ENCODE measurements around the gene TYROBP.

The TYROBP gene

DNA sequence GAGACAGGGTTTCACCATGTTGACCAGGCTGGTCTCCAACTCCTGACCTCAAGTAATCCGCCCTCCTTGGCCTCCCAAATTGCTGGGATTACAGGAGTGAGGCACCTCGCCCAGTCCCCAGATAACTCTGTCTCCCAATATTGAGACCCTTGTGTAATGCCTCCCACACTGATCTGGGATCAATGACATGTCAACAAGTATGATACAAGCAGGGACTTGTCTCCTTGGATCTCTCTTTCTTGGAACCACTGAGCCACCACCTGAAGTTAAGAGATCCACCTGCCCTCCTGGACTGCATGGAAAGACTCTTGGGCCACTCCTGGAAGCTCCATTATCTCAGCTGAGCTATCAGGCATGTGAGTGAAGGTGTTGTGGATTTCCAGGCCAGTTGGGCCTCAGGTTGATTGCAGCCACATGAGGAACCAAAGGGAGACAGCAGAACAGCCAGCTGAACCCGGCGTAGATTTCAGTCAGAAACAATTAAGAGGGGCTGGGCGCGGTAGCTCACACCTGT, 22.8 kb downstream of the TYROBP start:
- no peak for TF ChIP-seq POLR2A (IDR thresholded peaks at IDR 0.05; ENCODE audit: low read depth, low read length)
- no peak for DNase-seq (ENCODE audit: insufficient read length, low spot score)
- no peak for FAIRE-seq

DNA sequence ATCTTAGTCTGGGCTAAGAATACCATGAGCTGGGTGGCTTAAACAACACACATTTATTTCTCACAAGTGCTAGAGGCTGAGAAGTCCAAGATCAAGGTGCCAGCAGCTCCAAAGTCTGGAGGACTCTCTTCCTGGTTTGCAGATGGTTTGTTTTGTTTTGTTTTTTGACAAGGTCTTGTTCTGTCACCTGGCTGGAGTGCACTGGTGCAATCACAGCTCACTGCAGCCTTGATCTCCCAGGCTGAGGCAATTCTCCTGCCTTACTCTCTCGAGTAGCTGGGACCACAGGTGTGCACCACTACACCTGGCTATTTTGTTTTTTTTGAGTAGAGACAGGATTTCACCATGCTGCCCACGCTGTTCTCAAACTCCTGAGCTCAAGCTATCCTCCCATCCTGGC, 24.2 kb downstream of the TYROBP start:
- no peak for TF ChIP-seq POLR2A (IDR thresholded peaks at IDR 0.05; ENCODE audit: low read depth, low read length)
- DNase-seq (ENCODE audit: insufficient read length, low spot score) = no peak
- no peak for FAIRE-seq

GRCh38 chr19:35882114-35882832, 25.8 kb downstream of the TYROBP start:
- peak; percentile 70 for DNase-seq (ENCODE audit: insufficient read length, low spot score)
- FAIRE-seq = no peak
- TF ChIP-seq POLR2A (IDR thresholded peaks at IDR 0.05; ENCODE audit: low read depth, low read length) = no peak

- peak; percentile 96 for DNase-seq (ENCODE audit: insufficient read length, low spot score)
- TF ChIP-seq POLR2A (IDR thresholded peaks at IDR 0.05; ENCODE audit: low read depth, low read length) = no peak
- FAIRE-seq = peak; percentile 58
Measured at GRCh38 chr19:35879770-35880317, 28.3 kb downstream of the TYROBP start.

GRCh38 chr19:35879068-35879467, 29.0 kb downstream of the TYROBP start:
- FAIRE-seq (no peak), DNase-seq (ENCODE audit: insufficient read length, low spot score) (no peak)
- TF ChIP-seq POLR2A (IDR thresholded peaks at IDR 0.05; ENCODE audit: low read depth, low read length) = no peak

DNA sequence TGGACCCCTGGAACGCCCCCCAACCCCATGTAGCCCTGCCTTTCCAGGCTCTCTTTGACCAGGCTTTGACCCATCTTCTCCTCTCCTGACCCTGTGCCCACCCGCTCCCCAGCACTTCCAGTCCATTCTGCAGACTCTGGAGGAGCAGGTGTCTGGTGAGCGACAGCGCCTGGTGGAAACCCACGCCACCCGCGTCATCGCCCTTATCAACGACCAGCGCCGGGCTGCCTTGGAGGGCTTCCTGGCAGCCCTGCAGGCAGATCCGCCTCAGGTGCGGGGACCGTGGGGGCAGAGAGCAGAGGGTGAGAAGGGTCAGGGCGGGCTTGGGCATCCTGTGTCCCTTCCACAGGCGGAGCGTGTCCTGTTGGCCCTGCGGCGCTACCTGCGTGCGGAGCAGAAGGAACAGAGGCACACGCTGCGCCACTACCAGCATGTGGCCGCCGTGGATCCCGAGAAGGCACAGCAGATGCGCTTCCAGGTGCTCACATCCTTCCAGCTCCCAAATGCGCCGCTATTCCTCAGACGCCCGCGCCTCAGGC, 33.6 kb downstream of the TYROBP start:
- DNase-seq (ENCODE audit: insufficient read length, low spot score) = no peak
- FAIRE-seq = no peak
- TF ChIP-seq POLR2A (IDR thresholded peaks at IDR 0.05; ENCODE audit: low read depth, low read length) = no peak

- DNase-seq (ENCODE audit: insufficient read length, low spot score) (no peak), FAIRE-seq (no peak)
- no peak for TF ChIP-seq POLR2A (IDR thresholded peaks at IDR 0.05; ENCODE audit: low read depth, low read length)
Measured at GRCh38 chr19:35872180-35872579, 35.9 kb downstream of the TYROBP start.

GRCh38 chr19:35871611-35872010, 36.5 kb downstream of the TYROBP start:
- FAIRE-seq (no peak), DNase-seq (ENCODE audit: insufficient read length, low spot score) (no peak)
- TF ChIP-seq POLR2A (IDR thresholded peaks at IDR 0.05; ENCODE audit: low read depth, low read length) = no peak

- FAIRE-seq = no peak
- no peak for TF ChIP-seq POLR2A (IDR thresholded peaks at IDR 0.05; ENCODE audit: low read depth, low read length)
- no peak for DNase-seq (ENCODE audit: insufficient read length, low spot score)
Measured at GRCh38 chr19:35870798-35871197, 37.3 kb downstream of the TYROBP start.

DNA sequence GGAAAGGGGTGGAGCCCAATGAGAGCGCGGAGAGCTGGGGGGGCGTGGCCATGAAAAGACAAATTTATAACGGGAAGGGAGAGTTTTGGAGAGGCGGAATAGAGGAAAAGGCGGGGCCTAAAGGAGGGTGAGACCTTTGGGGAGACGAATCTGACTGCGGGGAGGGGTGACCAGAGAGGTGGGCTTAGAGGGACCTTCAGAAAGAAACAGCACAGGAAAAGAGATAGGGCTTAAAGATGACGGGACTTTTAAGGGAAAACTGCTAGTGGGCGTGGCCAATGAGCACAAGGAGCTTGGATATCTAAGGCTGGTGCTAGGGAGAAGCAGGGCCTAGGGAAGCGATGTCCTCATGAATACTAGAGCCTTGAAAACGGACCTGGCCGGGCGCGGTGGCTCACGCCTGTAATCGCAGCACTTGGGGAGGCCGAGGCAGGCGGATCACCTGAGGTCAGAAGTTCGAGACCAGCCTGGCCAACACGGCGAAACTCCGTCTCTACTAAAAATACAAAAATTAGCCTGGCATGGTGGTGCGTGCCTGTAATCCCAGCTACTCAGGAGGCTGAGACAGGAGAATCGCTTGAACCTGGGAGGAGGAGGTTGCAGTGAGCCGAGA, 37.9 kb downstream of the TYROBP start:
- peak; percentile 50 for FAIRE-seq
- peak; percentile 93 for DNase-seq (ENCODE audit: insufficient read length, low spot score)

DNA sequence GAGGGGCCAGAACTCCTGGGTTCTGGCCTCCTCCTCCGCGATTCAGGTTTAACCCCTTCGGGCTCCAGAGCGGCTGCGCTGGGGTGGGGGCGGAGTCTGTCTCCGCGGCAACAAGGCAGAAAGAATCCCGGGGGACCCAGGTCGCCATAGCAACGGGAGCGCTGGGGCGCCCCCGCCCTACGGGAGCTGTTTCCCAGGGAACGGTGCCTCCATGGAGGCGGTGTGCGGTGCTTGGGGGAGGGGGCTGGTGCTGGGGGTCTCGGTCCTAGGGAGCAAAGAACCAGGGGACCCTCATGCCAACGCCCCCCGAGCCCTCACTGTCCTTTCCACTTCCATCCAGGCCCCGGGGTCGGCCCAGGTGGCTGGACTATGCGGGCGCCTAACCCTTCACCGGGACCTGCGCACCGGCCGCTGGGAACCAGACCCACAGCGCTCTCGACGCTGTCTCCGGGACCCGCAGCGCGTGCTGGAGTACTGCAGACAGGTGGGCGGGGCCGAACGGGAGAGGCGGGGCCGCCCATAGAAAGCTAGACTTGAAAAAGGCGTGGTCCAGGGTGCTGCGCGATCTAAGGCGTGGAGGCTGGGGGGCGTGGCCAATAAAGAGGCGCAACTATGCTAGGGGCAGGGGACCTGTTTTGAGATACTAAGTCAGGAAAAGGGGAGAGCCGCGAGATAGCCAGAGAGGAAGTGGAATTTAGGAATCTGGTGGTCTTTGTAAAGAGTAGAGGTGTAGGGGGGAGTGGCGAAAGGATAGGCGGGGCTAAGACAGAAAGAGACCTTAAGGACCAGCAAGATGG, 38.6 kb downstream of the TYROBP start:
- FAIRE-seq (no peak), DNase-seq (ENCODE audit: insufficient read length, low spot score) (peak; percentile 96)
- peak; percentile 45; the same call in 1 of the 2 replicates for TF ChIP-seq POLR2A (IDR thresholded peaks at IDR 0.05; ENCODE audit: low read depth, low read length)

DNA sequence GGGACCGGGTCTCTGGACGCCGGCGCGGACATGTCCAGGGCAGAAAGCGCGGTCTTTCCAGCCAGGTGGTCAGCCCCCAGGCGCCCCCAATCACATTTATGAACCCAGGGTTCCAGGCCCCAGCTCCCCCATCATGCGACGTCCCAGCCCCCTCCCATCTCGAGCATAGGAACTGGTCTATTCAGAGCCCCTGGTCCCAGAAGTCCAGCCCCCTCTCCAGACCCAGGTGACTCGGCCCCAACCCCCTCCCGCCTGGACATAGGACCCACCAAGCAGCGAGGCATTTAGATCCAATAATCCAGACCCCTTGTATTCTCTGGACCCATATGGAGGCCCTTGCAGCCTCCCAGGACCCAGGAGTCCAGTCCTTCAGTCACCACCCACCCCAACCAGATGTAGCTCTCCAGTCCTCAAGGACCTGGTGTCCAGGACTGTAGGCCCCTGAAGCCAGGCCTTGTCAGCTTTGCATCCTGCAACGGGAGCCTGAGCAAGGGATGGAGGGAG, 39.2 kb downstream of the TYROBP start:
- no peak for DNase-seq (ENCODE audit: insufficient read length, low spot score)
- no peak for FAIRE-seq
- TF ChIP-seq POLR2A (IDR thresholded peaks at IDR 0.05; ENCODE audit: low read depth, low read length) = no peak

DNA sequence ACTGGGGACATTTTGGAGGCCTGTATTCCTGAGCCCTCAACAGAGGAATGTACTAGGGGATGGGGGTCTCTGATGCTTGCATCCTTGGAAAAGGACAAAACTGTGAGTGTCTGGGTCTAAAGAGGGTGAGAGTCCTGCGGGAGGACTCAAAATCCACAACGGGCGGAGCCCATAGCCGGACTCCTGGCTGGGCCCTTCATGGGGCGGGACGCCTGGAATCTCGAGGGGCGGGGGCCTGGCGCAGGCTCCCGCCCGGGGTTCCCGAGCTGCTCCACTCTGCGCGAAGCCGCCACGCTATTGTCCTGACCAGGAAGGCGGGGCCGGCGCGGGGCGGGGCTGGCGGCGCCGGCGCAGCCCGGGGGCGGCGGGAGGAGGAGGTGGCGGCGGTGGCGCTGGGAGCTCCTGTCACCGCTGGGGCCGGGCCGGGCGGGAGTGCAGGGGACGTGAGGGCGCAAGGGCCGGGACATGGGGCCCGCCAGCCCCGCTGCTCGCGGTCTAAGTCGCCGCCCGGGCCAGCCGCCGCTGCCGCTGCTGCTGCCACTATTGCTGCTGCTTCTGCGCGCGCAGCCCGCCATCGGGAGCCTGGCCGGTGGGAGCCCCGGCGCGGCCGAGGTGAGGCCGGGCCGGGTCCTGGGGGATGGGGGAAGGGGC, 39.8 kb downstream of the TYROBP start, which contains the start of gene APLP1:
APLP1 (plus strand) TSS at position 403 of the 651 bp plus-strand sequence; CDS start at position 466, 63 bp downstream.
- peak; percentile 37; the same call in 1 of the 2 replicates for TF ChIP-seq POLR2A (IDR thresholded peaks at IDR 0.05; ENCODE audit: low read depth, low read length)
- FAIRE-seq = no peak
- peak; percentile 82 for DNase-seq (ENCODE audit: insufficient read length, low spot score)

Data from H54 (cell line).